Mucosa of stomach (tissue), 1 donor: ENCODE results near the gene VGLL2.
"Not testable (repeated sequence)": the region's sequence is repeated elsewhere in the genome, so short reads cannot be mapped to it uniquely, and the experiment has no call there.

Experiments used
- H3K27me3 ChIP-seq: one replicate; pipeline ENCODE4 v1.7.0; 2013; ENCODE audit warnings: mild to moderate bottlenecking, low read length; ENCODE audit not compliant: control insufficient read depth, insufficient read depth
- H3K36me3 ChIP-seq: one replicate; pipeline ENCODE4 v1.7.0; 2013; ENCODE audit warnings: low read length; ENCODE audit not compliant: control insufficient read depth, insufficient read depth
- H3K4me1 ChIP-seq: one replicate; pipeline ENCODE4 v1.7.0; 2013; ENCODE audit warnings: mild to moderate bottlenecking, low read length; ENCODE audit not compliant: control insufficient read depth, insufficient read depth
- H3K4me3 ChIP-seq: one replicate; pipeline ENCODE4 v1.7.0; 2013; ENCODE audit warnings: low read length
- H3K9ac ChIP-seq: one replicate; pipeline ENCODE4 v1.7.0; 2013; ENCODE audit warnings: mild to moderate bottlenecking, low read length, moderate library complexity
- H3K9me3 ChIP-seq: one replicate; pipeline ENCODE4 v1.7.0; 2013; ENCODE audit warnings: mild to moderate bottlenecking, low read length, moderate library complexity; ENCODE audit not compliant: control insufficient read depth
- donor health status: Pancreatic carcinoma.

VGLL2 gene, protein sequence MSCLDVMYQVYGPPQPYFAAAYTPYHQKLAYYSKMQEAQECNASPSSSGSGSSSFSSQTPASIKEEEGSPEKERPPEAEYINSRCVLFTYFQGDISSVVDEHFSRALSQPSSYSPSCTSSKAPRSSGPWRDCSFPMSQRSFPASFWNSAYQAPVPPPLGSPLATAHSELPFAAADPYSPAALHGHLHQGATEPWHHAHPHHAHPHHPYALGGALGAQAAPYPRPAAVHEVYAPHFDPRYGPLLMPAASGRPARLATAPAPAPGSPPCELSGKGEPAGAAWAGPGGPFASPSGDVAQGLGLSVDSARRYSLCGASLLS

DNA sequence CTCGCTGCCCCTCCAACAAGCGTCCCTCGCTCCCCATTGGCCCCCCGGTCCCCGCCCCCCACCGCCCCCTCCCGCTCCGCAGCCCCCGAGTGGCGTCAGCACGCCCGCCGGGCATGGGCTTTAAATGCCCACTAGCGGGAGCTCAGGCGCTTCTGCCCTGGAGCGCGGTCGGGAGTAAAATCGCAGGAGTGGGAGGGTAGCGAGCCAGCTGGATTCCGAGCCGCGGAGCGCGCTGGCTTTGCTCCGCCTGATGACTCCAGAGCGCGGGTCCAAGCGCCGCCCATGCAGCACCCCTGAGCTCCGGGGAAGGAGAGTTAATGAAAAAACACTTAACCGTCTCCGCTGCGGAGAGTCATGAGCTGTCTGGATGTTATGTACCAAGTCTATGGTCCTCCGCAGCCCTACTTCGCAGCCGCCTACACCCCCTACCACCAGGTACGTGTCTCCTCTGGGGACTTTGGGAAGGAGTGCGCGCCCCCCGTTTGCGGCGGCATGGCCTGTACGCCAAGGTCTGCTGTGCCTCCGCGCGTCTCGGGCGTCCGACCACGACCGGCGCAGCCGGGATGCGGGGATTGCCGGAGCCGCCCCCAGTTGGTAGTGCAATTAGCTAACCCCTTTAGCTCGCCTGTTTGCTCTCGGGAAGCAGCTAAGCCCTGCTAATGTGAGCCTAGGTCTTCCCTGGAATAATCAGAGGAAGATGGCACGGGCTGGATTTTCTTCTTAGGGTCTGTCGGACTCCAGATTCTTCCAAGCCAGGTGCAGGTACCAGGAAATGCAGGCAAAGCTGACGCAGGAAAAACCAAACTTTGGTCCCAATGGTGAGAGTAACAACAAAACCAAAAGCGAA lies at the start of gene VGLL2:
TSS of gene VGLL2 (plus strand) at position 149 of the 847 bp plus-strand sequence. CDS start at position 355, 206 bp downstream.
- Histone ChIP-seq H3K4me3 (no peak within 1 kb of the TSS), H3K27me3 (peaks cover 90% of the 10 kb centered on the region), H3K9ac (no peak within 1 kb of the TSS)

DNA sequence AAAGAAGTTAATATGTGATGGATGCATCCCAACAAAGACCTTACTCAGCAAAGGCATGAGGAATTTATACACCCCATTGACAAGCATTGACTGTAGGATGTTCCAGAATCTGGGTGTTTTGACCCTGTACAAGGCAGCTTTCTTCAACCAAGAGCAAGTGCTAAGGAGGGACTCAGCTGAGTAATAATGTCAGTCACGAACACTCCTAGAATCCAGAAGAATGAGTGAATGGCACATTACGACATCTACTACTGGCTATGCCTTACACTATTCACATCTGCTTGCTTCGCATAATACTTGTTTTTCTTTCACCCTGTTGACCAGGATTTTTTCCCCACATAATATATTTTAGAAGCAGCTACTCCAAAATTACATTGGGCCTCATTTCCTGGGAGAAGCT lies 42.5 kb upstream of the VGLL2 start:
- Histone ChIP-seq H3K4me3 (no peak overlapping the region), H3K9ac (no peak overlapping the region), H3K9me3 (no peaks in the 10 kb centered on the region), H3K36me3 (no peaks in the 10 kb centered on the region), H3K27me3 (no peaks in the 10 kb centered on the region), H3K4me1 (no peaks in the 10 kb centered on the region)

More for the DNA sequence above, at the start of gene VGLL2:
- Histone ChIP-seq H3K4me1 (peaks cover 23% of the 10 kb centered on the region), H3K36me3 (no peaks in the 10 kb centered on the region), H3K9me3 (no peaks in the 10 kb centered on the region)

DNA sequence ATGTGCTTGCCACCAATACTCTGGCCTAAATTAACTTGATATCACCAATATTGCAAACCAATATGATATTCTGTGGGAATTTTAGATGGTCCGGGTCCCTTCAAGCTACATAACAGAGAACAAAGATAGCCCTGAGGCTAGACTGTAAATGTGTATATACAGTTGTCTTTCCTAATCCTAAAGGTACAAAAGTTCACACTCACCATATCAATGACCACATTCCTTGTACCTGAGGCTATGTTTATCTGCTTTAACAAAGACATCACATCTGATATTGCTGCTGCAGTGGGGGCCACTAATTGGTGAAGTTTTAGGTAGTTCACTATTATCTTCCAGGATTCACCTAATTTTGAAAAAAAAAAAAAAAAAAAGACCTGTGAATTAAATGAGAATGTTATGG lies 38.6 kb upstream of the VGLL2 start:
- Histone ChIP-seq H3K4me3 (no peak overlapping the region), H3K9ac (no peak overlapping the region), H3K36me3 (no peaks in the 10 kb centered on the region), H3K9me3 (no peaks in the 10 kb centered on the region), H3K4me1 (no peaks in the 10 kb centered on the region), H3K27me3 (no peaks in the 10 kb centered on the region)

DNA sequence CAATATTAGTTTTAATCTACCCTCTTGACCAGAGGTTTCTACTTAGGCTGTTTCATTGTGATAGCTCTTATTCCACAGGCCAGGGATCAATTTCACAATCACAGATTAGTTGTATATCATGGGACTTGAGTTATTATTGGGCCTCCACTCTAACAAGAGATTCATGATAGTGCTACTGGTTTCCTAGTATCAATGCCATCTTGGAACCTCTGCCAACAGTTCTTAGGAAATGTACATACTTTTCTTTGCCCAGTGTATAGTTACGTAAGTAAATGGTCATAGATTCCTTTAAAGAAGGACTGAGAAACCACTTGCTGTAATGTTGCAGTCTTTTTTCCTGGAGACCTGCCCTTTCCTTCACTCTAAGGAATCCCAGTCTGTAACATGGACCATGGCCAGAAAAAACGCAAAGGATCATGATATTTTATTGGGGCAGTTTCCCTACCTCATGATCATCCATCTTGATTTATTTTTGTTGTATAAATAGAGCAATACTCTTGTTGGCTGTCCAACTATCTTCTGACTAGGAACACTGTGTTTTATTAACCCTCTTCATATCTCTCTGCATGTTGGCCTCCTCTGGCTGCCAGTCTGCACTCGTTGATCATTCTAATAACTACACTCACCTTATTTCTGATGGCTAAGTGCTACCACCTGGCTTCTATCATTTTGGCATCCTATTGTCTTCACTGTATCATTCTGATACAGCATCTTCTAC lies 38.0 kb upstream of the VGLL2 start:
- no peaks in the 10 kb centered on the region for H3K4me1 ChIP-seq
- H3K36me3 ChIP-seq = no peaks in the 10 kb centered on the region
- no peak overlapping the region for H3K9ac ChIP-seq
- no peaks in the 10 kb centered on the region for H3K9me3 ChIP-seq
- H3K27me3 ChIP-seq = no peaks in the 10 kb centered on the region
- no peak overlapping the region for H3K4me3 ChIP-seq

DNA sequence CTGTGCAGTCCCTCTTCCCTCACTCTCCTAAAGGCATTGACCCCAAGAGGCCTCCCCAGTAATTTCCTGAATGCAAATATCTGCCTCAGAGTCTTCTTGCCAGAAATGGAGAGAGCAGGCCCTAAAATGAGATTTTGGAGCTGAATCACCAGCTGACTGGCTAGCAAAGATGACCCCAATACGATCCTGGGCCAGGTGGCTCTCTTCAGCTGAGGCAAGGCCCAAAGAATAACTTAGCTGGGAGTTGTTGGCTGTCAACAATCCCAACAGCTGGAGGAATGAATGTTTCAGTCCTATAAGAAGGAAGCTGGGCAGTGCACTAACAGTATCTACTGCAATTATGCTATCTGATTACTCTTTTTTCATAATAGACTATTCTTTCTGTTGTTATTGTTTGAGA lies 37.2 kb upstream of the VGLL2 start:
- H3K27me3 ChIP-seq = no peaks in the 10 kb centered on the region

DNA sequence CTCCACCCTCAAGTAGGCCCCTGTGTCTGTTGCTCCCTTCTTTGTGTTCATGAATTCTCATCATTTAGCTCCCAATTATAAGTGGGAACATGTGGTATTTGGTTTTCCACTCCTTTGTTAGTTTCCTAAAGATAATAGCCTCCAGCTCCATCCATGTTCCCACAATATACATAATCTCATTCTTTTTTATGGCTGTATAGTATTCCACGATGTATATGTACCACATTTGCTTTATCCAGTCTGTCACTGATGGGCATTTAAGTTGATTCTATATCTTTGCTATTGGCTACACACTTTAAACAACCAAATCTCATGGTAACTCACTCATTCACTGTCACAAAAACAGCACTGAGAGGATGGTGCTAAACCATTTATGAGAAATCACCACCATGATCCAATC lies 35.5 kb upstream of the VGLL2 start:
- Histone ChIP-seq H3K27me3 (no peaks in the 10 kb centered on the region), H3K9ac (no peak overlapping the region), H3K9me3 (no peaks in the 10 kb centered on the region), H3K36me3 (no peaks in the 10 kb centered on the region), H3K4me1 (no peaks in the 10 kb centered on the region), H3K4me3 (no peak overlapping the region)

More for the DNA sequence above, 37.2 kb upstream of the VGLL2 start:
- Histone ChIP-seq H3K4me1 (no peaks in the 10 kb centered on the region), H3K9me3 (no peaks in the 10 kb centered on the region), H3K36me3 (no peaks in the 10 kb centered on the region), H3K9ac (no peak overlapping the region), H3K4me3 (no peak overlapping the region)

DNA sequence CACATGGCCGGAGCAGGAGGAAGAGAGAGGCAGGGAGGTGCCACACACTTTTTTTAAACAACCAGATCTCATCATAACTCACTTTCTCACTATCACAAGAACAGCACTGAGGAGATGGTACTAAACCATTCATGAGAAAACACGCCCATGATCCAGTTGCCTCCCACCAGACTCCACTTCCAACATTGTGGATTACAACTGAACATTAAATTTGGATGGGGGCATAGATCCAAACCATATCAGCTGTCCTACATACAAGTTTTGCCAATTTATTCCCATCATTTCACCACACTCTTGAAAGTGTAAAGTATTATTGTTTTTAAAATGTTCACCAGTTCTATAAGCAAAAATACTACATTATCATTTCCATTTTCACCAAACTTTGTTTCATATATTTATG lies 33.9 kb upstream of the VGLL2 start:
- Histone ChIP-seq H3K9ac (no peak overlapping the region), H3K36me3 (no peaks in the 10 kb centered on the region), H3K4me3 (no peak overlapping the region), H3K9me3 (no peaks in the 10 kb centered on the region), H3K27me3 (no peaks in the 10 kb centered on the region), H3K4me1 (no peaks in the 10 kb centered on the region)

DNA sequence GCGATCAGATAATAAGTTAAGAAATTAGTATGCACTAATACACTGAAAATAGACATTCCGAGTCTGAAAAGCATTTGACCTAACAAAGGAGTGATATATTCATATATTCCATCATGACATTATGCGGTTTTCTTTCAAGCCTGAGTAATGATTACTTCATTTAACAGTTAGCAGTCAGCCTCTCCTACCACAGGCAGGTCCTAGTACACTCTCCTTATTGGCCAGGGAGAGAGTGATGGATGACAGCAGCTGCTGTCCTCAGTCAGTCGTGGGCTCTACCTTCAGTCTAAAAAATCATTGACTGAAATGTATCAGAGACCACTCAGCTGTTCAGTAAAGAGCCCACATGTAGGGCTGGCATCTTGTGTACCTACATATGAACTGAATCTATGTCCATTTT lies 33.2 kb upstream of the VGLL2 start:
- Histone ChIP-seq H3K9me3 (no peaks in the 10 kb centered on the region), H3K27me3 (no peaks in the 10 kb centered on the region), H3K36me3 (no peaks in the 10 kb centered on the region), H3K9ac (no peak overlapping the region), H3K4me3 (no peak overlapping the region), H3K4me1 (no peaks in the 10 kb centered on the region)

DNA sequence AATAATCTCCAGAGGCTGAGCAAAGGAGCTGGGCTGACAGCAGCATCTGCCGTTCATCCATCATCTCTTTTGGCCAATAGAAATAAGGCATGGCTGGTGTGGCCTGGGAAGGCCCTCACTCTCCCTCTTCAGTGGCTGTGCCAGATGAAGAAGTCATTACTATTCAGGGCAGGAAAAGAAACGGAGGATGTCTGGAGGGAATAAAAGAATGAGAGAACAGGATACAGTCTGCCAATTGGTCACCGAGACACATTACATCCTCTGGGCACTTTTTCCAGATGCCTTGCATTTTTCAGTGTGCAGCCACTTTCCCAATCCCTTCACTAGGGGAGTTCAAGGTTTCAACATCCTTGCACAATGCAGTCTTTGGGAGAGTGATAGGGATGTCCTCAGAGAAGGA lies 32.2 kb upstream of the VGLL2 start:
- no peak overlapping the region for H3K4me3 ChIP-seq
- no peak overlapping the region for H3K9ac ChIP-seq
- H3K9me3 ChIP-seq = no peaks in the 10 kb centered on the region
- H3K36me3 ChIP-seq = no peaks in the 10 kb centered on the region
- no peaks in the 10 kb centered on the region for H3K4me1 ChIP-seq
- no peaks in the 10 kb centered on the region for H3K27me3 ChIP-seq

DNA sequence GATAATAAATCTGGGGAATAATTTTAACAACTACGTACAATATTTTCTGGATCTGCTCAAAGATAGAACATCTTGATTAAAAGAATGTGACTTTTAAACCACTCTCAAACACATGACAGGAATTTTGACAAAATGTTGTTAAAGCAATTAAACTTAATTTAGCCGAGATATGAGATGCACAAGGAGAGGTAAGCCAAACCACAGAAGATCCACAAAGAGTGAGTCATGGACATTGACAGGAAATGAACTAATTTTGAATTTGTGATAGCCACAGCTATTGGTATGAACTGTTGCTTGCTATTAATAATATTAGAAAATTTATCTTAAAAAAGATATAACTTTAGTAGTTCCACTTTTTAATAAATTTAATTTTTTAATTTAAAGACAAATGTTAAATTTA lies 27.8 kb upstream of the VGLL2 start:
- Histone ChIP-seq H3K9me3 (no peaks in the 10 kb centered on the region), H3K4me3 (no peak overlapping the region), H3K4me1 (no peaks in the 10 kb centered on the region), H3K27me3 (no peaks in the 10 kb centered on the region), H3K9ac (no peak overlapping the region), H3K36me3 (no peaks in the 10 kb centered on the region)

DNA sequence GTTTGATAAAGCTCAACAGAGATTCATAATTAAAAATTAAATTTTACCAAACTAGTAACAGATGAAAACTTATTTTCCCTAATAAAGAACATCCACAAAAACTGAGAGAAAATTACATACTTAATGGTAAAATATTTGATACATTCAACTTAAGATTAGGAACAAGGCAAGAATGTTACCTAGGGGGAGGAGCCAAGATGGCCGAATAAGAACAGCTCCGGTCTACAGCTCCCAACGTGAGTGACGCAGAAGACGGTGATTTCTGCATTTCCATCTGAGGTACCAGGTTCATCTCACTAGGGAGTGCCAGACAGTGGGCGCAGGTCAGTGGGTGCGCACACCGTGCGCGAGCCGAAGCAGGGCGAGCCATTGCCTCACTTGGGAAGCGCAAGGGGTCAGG lies 20.8 kb upstream of the VGLL2 start:
- not testable (repeated sequence) for H3K4me1 ChIP-seq, H3K36me3 ChIP-seq, H3K9ac ChIP-seq, H3K4me3 ChIP-seq, H3K27me3 ChIP-seq, H3K9me3 ChIP-seq

DNA sequence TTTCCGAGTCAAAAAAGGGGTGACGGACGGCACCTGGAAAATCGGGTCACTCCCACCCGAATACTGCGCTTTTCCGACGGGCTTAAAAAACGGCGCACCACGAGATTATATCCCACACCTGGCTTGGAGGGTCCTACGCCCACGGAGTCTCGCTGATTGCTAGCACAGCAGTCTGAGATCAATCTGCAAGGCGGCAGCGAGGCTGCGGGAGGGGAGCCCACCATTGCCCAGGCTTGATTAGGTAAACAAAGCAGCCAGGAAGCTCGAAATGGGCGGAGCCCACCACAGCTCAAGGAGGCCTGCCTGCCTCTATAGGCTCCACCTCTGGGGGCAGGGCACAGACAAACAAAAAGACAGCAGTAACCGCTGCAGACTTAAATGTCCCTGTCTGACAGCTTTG lies 20.4 kb upstream of the VGLL2 start:
- H3K36me3 ChIP-seq, H3K4me1 ChIP-seq, H3K9me3 ChIP-seq, H3K9ac ChIP-seq, H3K27me3 ChIP-seq, H3K4me3 ChIP-seq: not testable (repeated sequence)
